ENCODE data around the gene TRMT6. TPM values are rescaled to one million over a fixed set of nuclear protein-coding genes. Genes with fewer than 3 reads are reported as not detected.

Gene TRMT6
- total and polyA plus RNA-seq, 12 donors, result 3.7 to 12.8 (median 9.2) TPM

DNA sequence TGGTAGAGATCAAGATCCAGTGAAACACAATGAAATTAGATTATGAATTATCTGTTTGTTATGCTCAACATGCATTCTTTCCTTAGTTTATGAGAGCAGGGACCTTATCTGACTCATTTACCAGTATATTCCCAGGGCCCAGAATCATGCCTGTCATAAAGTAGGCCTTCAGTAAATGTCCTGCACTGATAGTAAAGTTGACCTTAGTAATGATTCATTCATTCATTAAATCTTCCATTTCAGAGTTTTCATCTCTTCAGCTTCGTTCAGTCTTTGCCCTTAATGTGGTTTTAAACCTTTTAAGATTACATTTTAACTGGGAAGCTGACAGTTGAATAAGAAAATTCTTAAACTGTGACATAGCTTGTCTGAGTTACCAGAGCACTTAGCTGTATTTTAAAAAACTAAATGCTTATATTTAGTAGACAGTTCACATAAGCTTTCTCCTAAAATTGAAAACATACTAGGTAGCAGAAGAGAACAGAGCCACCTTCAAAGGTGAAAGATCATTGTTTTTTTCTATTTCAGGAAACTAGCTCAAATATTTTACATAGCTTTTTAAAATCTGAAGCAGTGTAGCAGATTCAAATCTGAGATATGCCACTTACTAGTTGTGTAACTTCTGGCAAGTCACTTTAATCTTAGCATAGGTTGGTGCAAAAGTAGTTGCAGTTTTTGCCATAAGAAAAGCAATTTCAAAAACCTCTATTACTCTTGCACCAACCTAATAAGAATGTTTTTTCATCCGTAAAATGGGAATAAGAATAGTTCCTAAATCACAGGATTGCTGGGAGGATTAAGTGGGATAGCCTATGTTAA, 41.5 kb upstream of the TRMT6 start:
- TF ChIP-seq, protein P1, sequence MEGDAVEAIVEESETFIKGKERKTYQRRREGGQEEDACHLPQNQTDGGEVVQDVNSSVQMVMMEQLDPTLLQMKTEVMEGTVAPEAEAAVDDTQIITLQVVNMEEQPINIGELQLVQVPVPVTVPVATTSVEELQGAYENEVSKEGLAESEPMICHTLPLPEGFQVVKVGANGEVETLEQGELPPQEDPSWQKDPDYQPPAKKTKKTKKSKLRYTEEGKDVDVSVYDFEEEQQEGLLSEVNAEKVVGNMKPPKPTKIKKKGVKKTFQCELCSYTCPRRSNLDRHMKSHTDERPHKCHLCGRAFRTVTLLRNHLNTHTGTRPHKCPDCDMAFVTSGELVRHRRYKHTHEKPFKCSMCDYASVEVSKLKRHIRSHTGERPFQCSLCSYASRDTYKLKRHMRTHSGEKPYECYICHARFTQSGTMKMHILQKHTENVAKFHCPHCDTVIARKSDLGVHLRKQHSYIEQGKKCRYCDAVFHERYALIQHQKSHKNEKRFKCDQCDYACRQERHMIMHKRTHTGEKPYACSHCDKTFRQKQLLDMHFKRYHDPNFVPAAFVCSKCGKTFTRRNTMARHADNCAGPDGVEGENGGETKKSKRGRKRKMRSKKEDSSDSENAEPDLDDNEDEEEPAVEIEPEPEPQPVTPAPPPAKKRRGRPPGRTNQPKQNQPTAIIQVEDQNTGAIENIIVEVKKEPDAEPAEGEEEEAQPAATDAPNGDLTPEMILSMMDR (IDR thresholded peaks at IDR 0.05), result no peak
- Histone ChIP-seq H3K4me1 (no peaks in the 10 kb centered on the region), H3K9me3 (no peaks in the 10 kb centered on the region), H3K4me3 (no peak overlapping the region), H3K27me3 (no peaks in the 10 kb centered on the region), H3K27ac (no peak overlapping the region), H3K36me3 (peaks cover 0 to 70% (median 11%) of the 10 kb centered on the region in 9 donors)
- 92 to 96% methylated on average over 2 of the region's 2 CpGs for WGBS, 2 donors
- DNase-seq (no peak), ATAC-seq (no peak)
- intact Hi-C loops (cut with DNase I), result no loop called here

DNA sequence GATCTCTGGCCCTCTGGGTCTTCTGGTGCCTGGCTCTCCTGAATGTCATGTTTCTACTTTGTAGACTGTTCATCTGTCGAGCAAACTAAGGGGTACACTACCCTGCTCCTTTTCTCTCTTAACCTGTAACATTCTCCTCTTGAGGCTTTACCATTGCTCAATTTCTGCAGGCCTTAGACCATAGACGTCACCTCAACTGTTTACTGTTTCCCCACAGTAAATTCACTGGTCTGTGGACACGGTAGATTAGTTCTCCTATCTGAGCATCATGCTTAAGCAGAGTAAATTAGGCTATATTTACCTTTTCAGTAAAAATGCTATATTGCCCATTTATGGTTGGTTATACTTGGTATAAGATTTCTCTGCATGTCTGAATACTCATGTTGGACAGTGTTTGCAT, 40.6 kb upstream of the TRMT6 start:
- Histone ChIP-seq H3K27ac (no peak overlapping the region), H3K27me3 (no peaks in the 10 kb centered on the region), H3K4me3 (no peak overlapping the region), H3K4me1 (no peaks in the 10 kb centered on the region), H3K9me3 (no peaks in the 10 kb centered on the region), H3K36me3 (peaks cover 0 to 79% (median 11%) of the 10 kb centered on the region in 9 donors)
- TF ChIP-seq, protein P1 (IDR thresholded peaks at IDR 0.05), result no peak
- DNase-seq (no peak), ATAC-seq (no peak)
- 92 to 96% methylated on average over 3 of the region's 3 CpGs for WGBS, 2 donors
- intact Hi-C loops (cut with DNase I), result no loop called here

DNA sequence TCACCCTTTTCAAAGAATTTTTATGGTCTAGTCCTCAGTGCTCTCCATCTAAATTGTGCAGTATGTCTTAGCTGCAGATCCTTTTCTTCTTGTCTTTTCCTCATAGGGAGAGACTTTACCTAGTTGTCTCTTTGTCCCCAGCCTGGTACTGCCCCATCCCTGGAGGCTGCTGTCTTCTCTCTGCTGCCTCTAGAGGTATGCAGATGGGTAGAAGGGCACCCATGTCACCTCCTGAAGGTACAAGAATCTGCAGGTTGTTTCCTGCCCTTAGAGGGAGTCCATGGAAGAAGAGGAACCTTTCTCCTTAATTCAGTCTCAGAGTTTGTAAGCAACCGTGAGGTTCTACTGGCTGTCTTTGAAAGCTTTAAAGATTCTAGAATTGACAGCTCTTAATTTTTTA, 39.2 kb upstream of the TRMT6 start:
- 90 to 100% methylated on average over 1 of the region's 1 CpG for WGBS, 2 donors
- Histone ChIP-seq H3K36me3 (peaks cover 0 to 82% (median 11%) of the 10 kb centered on the region in 9 donors), H3K4me3 (no peak overlapping the region), H3K27ac (no peak overlapping the region), H3K9me3 (no peaks in the 10 kb centered on the region), H3K27me3 (no peaks in the 10 kb centered on the region), H3K4me1 (no peaks in the 10 kb centered on the region)
- DNase-seq, result no peak
- no peak for ATAC-seq
- TF ChIP-seq, protein P1 (IDR thresholded peaks at IDR 0.05), result no peak
- intact Hi-C loops (cut with DNase I), result no loop called here

DNA sequence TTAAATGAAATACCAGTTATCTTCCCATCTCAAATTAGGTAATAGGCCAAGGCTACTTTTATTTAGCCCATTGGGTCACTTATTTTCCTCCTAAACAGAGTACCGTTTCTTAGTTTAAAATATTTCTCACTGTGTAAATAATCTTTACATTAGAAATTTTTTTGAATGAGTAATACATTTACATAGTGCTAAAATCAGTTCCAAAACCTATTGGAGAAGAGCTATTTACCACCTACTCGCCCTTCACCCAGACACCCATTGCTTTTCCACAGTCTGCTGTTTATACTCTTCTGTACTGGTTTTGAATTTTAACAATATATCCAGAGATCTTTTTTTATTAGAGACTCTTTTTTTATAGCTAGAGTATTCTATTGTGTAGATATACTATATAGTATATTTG, 37.0 kb upstream of the TRMT6 start:
- Histone ChIP-seq H3K9me3 (no peaks in the 10 kb centered on the region), H3K36me3 (peaks cover 0 to 89% (median 11%) of the 10 kb centered on the region in 9 donors), H3K4me1 (no peaks in the 10 kb centered on the region), H3K27me3 (no peaks in the 10 kb centered on the region), H3K27ac (no peak overlapping the region), H3K4me3 (no peak overlapping the region)
- WGBS, 2 donors, result 97% methylated on average over 2 of the region's 2 CpGs
- no peak for ATAC-seq
- DNase-seq, result no peak
- TF ChIP-seq, protein P1 (IDR thresholded peaks at IDR 0.05), result no peak
- intact Hi-C loops (cut with DNase I), result no loop called here
